ENCODE measurements around the gene GANAB.

GRCh38 chr11:62611705-62612365 is 34.6 kb downstream of the GANAB start:
- TF ChIP-seq CTCF (IDR thresholded peaks at IDR 0.05; ENCODE audit: low read length) (no peak), EZH2phosphoT487 (IDR thresholded peaks at IDR 0.05; ENCODE audit: low read length) (no peak), EZH2 (optimal IDR thresholded peaks at IDR 0.05; ENCODE audit: low read depth, low read length) (no peak)
